ENCODE results near the gene GIT1.

The GIT1 gene

GRCh38 chr17:29572691-29573557 is 16.5 kb downstream of the GIT1 start:
- peak; percentile 79 for DNase-seq
- H3K36me3 Mint-ChIP-seq (ENCODE audit: low read depth), result peaks cover 58% of the 10 kb centered on the region
- peak overlapping the region; percentile 55 for H3K27ac Mint-ChIP-seq

DNA sequence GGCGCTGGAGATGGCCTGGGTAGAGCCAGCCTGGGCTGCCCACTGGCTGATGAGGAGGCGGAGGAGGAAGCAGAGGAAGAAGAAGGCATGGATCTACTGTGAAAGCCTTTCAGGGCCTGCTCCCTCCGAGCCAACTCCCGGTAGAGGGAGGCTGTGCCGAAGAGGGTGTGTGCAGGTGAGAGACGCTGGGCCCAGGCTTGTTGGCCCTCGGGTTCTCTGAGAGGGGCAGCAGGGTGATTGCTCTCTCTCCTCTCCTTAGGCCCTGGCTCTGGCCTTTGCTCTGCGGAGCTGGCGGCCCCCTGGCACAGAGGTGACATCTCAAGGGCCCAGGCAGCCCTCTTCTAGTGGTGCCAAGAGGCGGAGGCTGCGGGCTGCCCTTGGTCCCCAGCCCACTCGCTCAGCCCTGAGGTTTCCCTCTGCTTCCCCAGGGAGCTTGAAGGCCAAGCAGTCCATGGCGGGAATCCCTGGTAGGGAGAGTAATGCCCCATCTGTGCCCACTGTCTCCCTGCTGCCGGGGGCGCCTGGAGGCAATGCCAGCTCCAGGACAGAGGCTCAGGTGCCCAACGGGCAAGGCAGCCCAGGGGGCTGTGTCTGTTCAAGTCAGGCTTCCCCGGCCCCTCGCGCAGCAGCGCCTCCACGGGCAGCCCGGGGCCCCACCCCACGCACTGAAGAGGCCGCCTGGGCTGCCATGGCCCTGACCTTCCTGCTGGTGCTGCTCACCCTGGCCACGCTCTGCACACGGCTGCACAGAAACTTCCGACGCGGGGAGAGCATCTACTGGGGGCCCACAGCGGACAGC is 17.4 kb downstream of the GIT1 start:
- Mint-ChIP-seq H3K27ac (peak overlapping the region; percentile 59), H3K4me1 (ENCODE audit: low read depth) (peaks cover 27% of the 10 kb centered on the region), H3K36me3 (ENCODE audit: low read depth) (peaks cover 53% of the 10 kb centered on the region), H3K27me3 (no peaks in the 10 kb centered on the region), H3K9me3 (no peaks in the 10 kb centered on the region), H3K4me3 (no peak overlapping the region)
- DNase-seq, result peak; percentile 44

More at GRCh38 chr17:29572691-29573557, 16.5 kb downstream of the GIT1 start:
- Mint-ChIP-seq H3K4me1 (ENCODE audit: low read depth) (peaks cover 25% of the 10 kb centered on the region), H3K4me3 (no peak overlapping the region), H3K9me3 (no peaks in the 10 kb centered on the region), H3K27me3 (no peaks in the 10 kb centered on the region)

DNA sequence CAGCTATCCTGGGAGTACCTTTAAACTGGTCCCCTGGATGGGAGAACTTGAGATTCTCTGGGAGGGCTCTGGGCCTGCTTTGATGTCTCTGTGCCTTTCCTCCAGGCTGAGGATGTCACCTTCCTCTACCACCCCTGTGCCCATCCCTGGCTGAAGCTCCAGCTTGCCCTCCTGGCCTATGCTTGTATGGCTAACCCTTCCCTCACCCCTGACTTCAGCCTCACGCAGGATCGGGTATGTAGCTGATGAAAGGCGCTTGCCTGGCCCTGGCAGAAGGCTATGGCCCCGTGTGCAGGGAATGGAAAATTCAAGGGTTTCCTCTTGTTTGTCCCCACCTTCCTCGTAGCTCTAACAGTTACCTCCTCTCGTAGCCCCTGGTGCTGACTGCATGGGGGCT is 18.0 kb downstream of the GIT1 start:
- peaks cover 47% of the 10 kb centered on the region for H3K36me3 Mint-ChIP-seq (ENCODE audit: low read depth)
- no peaks in the 10 kb centered on the region for H3K9me3 Mint-ChIP-seq
- no peak overlapping the region for H3K4me3 Mint-ChIP-seq
- peak overlapping the region; percentile 59 for H3K27ac Mint-ChIP-seq
- no peaks in the 10 kb centered on the region for H3K27me3 Mint-ChIP-seq
- peaks cover 27% of the 10 kb centered on the region for H3K4me1 Mint-ChIP-seq (ENCODE audit: low read depth)
- DNase-seq, result no peak

- peaks cover 33% of the 10 kb centered on the region for H3K4me1 Mint-ChIP-seq (ENCODE audit: low read depth)
- DNase-seq, result no peak
- peak overlapping the region; percentile 27 for H3K27ac Mint-ChIP-seq
- no peaks in the 10 kb centered on the region for H3K9me3 Mint-ChIP-seq
- no peaks in the 10 kb centered on the region for H3K27me3 Mint-ChIP-seq
- peaks cover 44% of the 10 kb centered on the region for H3K36me3 Mint-ChIP-seq (ENCODE audit: low read depth)
- H3K4me3 Mint-ChIP-seq, result no peak overlapping the region
Observed at GRCh38 chr17:29570521-29570920, 18.9 kb downstream of the GIT1 start.

DNA sequence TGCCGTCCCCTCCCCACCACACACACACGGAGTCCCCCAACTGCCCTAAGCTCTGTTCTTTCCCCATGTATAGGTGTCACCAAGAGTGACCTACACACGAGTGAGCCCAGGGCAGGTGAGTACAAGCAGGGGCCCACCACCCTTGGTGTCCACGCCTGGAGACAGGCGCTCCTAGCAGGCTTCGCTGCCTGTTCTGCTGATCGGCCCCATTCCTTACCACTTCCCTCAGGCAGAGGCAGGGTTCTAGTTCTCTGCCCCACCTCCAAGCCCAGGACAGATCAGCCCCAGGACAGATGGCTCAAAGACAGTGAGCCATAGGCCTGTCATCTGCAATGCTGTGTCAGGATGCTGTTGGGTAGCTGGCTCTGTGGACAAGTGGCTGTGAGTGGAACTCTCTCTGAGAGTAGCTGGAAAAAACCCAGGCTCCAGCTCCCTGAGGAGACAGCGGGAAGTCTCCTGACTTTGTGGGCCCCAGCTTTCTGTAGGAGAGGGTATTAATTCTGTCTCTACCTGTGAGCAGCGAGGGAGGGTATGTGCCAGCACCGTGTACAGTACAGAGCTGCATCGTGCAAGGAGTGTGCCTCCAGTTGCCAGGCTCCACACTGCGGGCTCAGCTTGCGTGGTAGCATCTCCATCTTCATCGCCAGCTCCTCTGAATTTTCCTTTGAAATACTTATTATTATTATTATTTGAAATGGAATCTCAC is 20.1 kb downstream of the GIT1 start:
- no peak for DNase-seq
- peak overlapping the region; percentile 55 for H3K27ac Mint-ChIP-seq
- no peaks in the 10 kb centered on the region for H3K9me3 Mint-ChIP-seq
- H3K4me1 Mint-ChIP-seq (ENCODE audit: low read depth), result peaks cover 42% of the 10 kb centered on the region
- H3K4me3 Mint-ChIP-seq, result peak overlapping the region; percentile 81
- no peaks in the 10 kb centered on the region for H3K27me3 Mint-ChIP-seq
- peaks cover 33% of the 10 kb centered on the region for H3K36me3 Mint-ChIP-seq (ENCODE audit: low read depth)

DNA sequence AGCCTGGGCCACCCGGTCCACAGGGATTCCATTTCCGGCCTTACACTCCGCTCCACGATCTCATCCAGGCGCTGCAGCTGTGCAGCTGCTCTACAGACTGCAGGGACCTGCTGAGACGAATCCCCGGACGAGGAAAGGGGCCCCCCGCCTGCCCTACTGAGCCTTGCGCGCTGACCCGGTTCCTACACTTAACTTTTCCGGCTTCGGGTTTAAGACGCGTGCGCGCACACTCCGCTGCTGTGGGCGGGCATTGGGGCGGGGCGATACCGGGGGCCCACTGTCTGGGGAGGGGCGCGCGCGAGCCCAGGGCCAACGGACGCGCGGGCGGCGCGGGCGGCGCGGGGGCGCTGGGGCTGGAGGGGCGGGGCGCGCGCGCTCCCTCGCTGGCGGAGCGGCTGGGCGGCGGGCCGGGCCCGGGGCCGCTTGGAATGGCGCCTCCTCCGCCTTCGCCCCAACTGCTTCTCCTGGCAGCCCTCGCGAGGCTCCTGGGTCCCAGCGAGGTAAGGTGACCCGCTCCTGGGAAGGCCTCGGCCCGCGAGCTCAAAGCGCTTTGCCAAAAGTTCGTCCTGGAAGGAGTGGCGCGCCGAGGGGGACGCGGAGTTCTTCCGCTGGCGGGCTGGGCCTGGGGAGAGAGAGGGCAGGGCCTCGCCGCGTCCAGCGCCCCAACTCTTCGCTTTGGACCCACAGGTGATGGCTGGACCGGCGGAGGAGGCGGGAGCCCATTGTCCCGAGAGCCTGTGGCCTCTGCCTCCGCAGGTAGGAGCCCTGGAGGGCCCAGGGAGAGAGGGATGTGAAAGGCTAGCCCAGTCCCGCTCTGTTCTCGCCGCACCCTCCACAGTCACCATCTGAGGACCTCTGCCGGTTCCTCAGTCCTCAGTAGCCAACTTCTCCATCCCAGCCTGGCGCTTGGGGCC is 20.9 kb downstream of the GIT1 start, which contains the start of gene TP53I13:
Gene TP53I13, plus strand, starts transcription at position 371 of the 914 bp plus-strand sequence. Its CDS starts 58 bp downstream, at position 429.
- H3K27ac Mint-ChIP-seq, result peak within 1 kb of the TSS; percentile 94
- H3K4me3 Mint-ChIP-seq, result peak within 1 kb of the TSS; percentile 88
- peaks cover 25% of the 10 kb centered on the region for H3K36me3 Mint-ChIP-seq (ENCODE audit: low read depth)
- DNase-seq, result peak; percentile 90
- no peaks in the 10 kb centered on the region for H3K9me3 Mint-ChIP-seq
- H3K27me3 Mint-ChIP-seq, result no peaks in the 10 kb centered on the region
- H3K4me1 Mint-ChIP-seq (ENCODE audit: low read depth), result peaks cover 43% of the 10 kb centered on the region

DNA sequence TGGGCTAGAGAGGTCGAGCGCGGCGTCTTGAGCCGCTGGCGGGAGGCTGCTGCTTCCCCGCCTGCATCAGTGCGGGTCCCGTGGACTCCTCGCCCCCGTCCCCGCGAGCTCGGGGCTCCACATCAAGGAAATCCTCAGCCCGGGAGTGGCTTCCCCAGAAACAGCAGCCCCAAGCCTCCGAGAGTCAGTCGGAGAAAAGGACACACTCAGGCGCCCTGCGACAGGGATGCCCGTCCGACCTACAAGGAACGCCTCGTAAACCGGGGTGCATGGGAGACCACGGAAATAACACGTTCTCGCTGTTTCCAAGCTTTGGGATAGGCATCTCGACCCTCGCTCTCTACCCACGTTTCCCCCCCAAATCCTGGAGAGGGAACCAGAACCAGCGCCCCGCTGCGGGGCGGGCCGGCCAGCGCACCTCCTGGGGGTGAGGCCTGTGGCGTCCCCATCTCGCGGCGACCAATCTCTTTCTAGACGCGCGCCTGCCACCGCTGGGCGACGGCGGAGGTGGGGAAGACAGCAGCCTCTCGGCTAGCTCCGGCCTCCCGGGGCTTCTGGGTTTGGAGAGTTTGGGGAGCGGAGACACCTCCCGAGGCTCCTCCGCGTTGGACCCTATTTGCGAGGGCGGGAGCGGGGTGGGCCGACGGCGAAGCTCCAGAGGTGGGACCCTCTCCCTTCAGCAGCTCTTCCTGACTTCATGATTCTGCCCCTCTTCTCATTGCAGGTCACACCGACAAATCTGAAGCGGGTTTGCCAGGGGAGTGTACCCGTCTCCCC is 21.7 kb downstream of the GIT1 start:
- peak; percentile 83 for DNase-seq
- Mint-ChIP-seq H3K4me3 (peak overlapping the region; percentile 88), H3K36me3 (ENCODE audit: low read depth) (peaks cover 22% of the 10 kb centered on the region), H3K4me1 (ENCODE audit: low read depth) (peaks cover 38% of the 10 kb centered on the region), H3K27ac (peak overlapping the region; percentile 94), H3K9me3 (no peaks in the 10 kb centered on the region), H3K27me3 (no peaks in the 10 kb centered on the region)

DNA sequence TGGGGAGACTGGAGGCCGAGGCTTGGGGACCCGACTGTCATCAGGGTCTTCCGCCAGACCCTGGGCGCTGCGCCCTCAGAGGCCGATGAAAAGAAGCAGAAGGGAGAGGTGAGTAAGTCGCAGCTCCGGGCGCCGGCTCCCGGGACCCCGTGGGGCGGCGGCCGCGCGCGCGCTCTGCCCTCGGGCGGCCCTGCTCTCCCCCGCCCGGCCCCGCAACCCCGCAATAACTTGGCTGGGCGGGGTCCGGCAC is 22.2 kb downstream of the GIT1 start:
- Mint-ChIP-seq H3K27me3 (no peaks in the 10 kb centered on the region), H3K9me3 (no peaks in the 10 kb centered on the region), H3K4me1 (ENCODE audit: low read depth) (peaks cover 43% of the 10 kb centered on the region), H3K27ac (peak overlapping the region; percentile 84), H3K4me3 (peak overlapping the region; percentile 88), H3K36me3 (ENCODE audit: low read depth) (peaks cover 27% of the 10 kb centered on the region)
- no peak for DNase-seq

DNA sequence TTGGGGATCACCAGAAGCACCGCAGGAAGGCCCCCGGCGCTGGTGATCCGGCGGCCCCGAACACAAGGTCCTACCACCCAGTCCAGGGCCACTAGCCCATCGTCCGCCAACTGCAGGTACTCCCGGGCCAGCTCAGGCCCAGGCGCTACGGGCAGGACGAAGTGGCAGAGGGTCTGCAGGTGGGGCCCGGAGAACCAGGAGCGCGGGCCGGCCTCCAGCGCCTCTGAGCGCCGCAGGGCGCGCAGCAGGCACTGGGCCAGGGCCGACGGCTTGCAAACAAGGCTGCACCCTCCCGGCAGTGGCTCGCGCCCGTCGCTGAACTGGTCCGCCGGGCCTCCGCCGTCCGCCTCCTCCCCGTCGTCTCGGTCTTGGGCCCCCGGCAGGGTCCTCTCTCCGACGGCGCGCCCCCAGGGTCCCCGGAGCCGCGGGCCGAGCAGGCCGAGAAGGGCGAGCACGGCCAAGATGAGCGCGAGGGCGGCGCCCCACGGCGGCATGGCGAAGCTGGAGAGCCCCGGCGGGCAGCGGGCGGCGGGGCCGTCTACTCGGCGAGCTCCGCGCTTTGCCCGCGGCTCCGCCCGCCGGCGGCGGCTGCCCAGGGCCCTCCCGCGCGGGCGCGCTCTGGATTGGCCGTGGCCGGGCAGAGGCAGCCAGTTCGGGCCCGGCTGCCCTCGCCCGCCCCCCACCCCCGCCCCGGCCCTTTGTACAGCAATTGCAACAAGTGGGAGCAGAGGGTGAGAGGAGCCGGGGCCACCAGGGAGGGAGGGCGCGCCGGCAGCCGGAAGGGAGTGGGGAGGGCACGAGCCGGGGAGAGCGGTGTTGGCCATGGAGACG is 22.8 kb downstream of the GIT1 start, which contains the start of gene ABHD15:
Gene ABHD15, minus strand, starts transcription at position 565 of the 831 bp plus-strand sequence. Its CDS starts 71 bp downstream, at position 494.
- Mint-ChIP-seq H3K4me3 (peak within 1 kb of the TSS; percentile 88), H3K27me3 (no peaks in the 10 kb centered on the region), H3K36me3 (ENCODE audit: low read depth) (peaks cover 33% of the 10 kb centered on the region), H3K4me1 (ENCODE audit: low read depth) (peaks cover 48% of the 10 kb centered on the region), H3K9me3 (no peaks in the 10 kb centered on the region), H3K27ac (peak within 1 kb of the TSS; percentile 94)
- peak; percentile 82 for DNase-seq

- Mint-ChIP-seq H3K4me1 (ENCODE audit: low read depth) (peaks cover 48% of the 10 kb centered on the region), H3K9me3 (no peaks in the 10 kb centered on the region), H3K27me3 (no peaks in the 10 kb centered on the region), H3K36me3 (ENCODE audit: low read depth) (peaks cover 40% of the 10 kb centered on the region), H3K4me3 (peak overlapping the region; percentile 88), H3K27ac (peak overlapping the region; percentile 85)
- DNase-seq, result peak; percentile 75
Observed at GRCh38 chr17:29565643-29566472, 23.6 kb downstream of the GIT1 start.

- Mint-ChIP-seq H3K9me3 (no peaks in the 10 kb centered on the region), H3K27me3 (no peaks in the 10 kb centered on the region), H3K4me3 (peak overlapping the region; percentile 8), H3K27ac (peak overlapping the region; percentile 9), H3K4me1 (ENCODE audit: low read depth) (peaks cover 39% of the 10 kb centered on the region), H3K36me3 (ENCODE audit: low read depth) (peaks cover 42% of the 10 kb centered on the region)
- no peak for DNase-seq
Observed at GRCh38 chr17:29563816-29564215, 25.6 kb downstream of the GIT1 start.

DNA sequence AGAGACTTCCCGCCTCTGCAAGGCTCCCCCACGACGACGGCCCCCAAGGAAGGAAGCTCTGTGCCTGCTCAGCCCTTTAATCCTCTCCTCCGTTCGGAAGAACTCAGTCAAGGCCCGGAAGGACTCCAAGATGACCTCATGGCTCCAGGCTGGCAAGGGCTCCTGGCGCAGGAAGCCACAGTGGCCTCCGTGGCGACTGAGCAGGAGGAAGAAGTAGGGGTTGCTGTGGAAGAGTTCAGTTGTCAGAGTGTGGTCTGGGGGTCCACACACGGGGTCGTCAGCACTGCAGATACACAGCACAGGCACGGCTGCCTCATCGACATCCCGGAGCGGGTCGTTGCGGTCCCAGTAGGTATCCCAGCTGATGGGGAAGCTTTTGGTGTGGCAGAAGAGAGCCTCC is 26.8 kb downstream of the GIT1 start:
- H3K9me3 Mint-ChIP-seq, result no peaks in the 10 kb centered on the region
- H3K36me3 Mint-ChIP-seq (ENCODE audit: low read depth), result peaks cover 38% of the 10 kb centered on the region
- no peak overlapping the region for H3K4me3 Mint-ChIP-seq
- H3K27ac Mint-ChIP-seq, result no peak overlapping the region
- H3K4me1 Mint-ChIP-seq (ENCODE audit: low read depth), result peaks cover 42% of the 10 kb centered on the region
- no peaks in the 10 kb centered on the region for H3K27me3 Mint-ChIP-seq
- no peak for DNase-seq
